ENCODE data around the gene COQ8B.

Gene COQ8B

GRCh38 chr19:40705362-40705651 lies 11.4 kb downstream of the COQ8B start:
- no peaks in the 10 kb centered on the region for H3K9me3 ChIP-seq (ENCODE audit: control insufficient read depth in 2 of 2, low read length in 2 of 2)
- no peak overlapping the region for H3K9ac ChIP-seq (ENCODE audit: low read depth in 1 of 2, low read length in 2 of 2)
- peaks cover 44 to 64% of the 10 kb centered on the region in 2 donors for H3K36me3 ChIP-seq (ENCODE audit: control insufficient read depth in 2 of 2, insufficient read depth in 2 of 2, low read length in 2 of 2)
- no peaks in the 10 kb centered on the region for H3K4me1 ChIP-seq (ENCODE audit: control insufficient read depth in 2 of 2, insufficient read depth in 2 of 2, low read length in 2 of 2)
- H3K27me3 ChIP-seq (ENCODE audit: control insufficient read depth in 2 of 2, insufficient read depth in 2 of 2, low read length in 2 of 2) = no peaks in the 10 kb centered on the region
- no peak overlapping the region for H3K4me3 ChIP-seq (ENCODE audit: low read length in 2 of 2)
- no peak overlapping the region for H3K27ac ChIP-seq (ENCODE audit: low read depth in 2 of 2, low read length in 2 of 2)

GRCh38 chr19:40704491-40705361 lies 12.0 kb downstream of the COQ8B start:
- H3K36me3 ChIP-seq (ENCODE audit: control insufficient read depth in 2 of 2, insufficient read depth in 2 of 2, low read length in 2 of 2) = peaks cover 46 to 64% of the 10 kb centered on the region in 2 donors
- no peak overlapping the region for H3K27ac ChIP-seq (ENCODE audit: low read depth in 2 of 2, low read length in 2 of 2)
- H3K27me3 ChIP-seq (ENCODE audit: control insufficient read depth in 2 of 2, insufficient read depth in 2 of 2, low read length in 2 of 2) = no peaks in the 10 kb centered on the region
- no peak overlapping the region for H3K4me3 ChIP-seq (ENCODE audit: low read length in 2 of 2)
- no peaks in the 10 kb centered on the region for H3K9me3 ChIP-seq (ENCODE audit: control insufficient read depth in 2 of 2, low read length in 2 of 2)
- no peaks in the 10 kb centered on the region for H3K4me1 ChIP-seq (ENCODE audit: control insufficient read depth in 2 of 2, insufficient read depth in 2 of 2, low read length in 2 of 2)
- H3K9ac ChIP-seq (ENCODE audit: low read depth in 1 of 2, low read length in 2 of 2) = no peak overlapping the region

- Histone ChIP-seq H3K36me3 (ENCODE audit: control insufficient read depth in 2 of 2, insufficient read depth in 2 of 2, low read length in 2 of 2) (peaks cover 43 to 55% of the 10 kb centered on the region in 2 donors), H3K4me3 (ENCODE audit: low read length in 2 of 2) (no peak overlapping the region), H3K9ac (ENCODE audit: low read depth in 1 of 2, low read length in 2 of 2) (no peak overlapping the region), H3K9me3 (ENCODE audit: control insufficient read depth in 2 of 2, low read length in 2 of 2) (no peaks in the 10 kb centered on the region), H3K27me3 (ENCODE audit: control insufficient read depth in 2 of 2, insufficient read depth in 2 of 2, low read length in 2 of 2) (no peaks in the 10 kb centered on the region), H3K27ac (ENCODE audit: low read depth in 2 of 2, low read length in 2 of 2) (no peak overlapping the region), H3K4me1 (ENCODE audit: control insufficient read depth in 2 of 2, insufficient read depth in 2 of 2, low read length in 2 of 2) (no peaks in the 10 kb centered on the region)
These were observed 13.5 kb downstream of the COQ8B start for GRCh38 chr19:40703029-40703755.

DNA sequence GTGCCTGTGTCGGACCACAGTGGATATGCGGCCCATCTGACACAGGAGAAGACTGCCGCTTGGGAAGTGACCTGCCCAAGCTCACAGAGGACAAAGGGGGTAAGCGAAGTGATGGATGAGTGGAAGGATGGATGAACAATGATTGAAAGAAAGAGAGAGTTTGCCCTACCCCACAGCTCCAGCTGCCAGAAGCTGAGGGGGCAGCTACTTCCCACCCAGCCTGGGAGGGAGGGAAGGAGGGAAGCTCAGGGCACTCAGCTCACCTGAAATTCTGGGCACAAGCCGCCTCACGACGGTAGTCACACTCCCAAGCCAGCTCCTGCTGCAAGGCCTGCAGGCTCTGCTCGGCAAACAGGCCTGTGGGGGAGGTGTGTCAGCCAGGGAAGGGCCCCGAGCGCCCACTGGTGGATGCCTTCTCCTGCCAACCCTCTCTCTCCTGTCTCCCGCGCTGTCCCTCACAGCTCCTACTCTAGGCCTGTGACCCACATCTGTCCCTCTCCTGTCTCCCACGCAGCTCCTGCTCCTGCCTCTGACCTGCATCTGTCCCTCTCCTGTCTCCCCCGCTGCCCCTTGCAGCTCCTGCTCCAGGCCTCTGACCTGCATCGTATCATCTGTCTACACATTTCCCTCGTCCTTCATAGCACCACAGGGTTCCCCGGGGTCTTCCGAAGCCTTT lies 14.2 kb downstream of the COQ8B start:
- no peaks in the 10 kb centered on the region for H3K4me1 ChIP-seq (ENCODE audit: control insufficient read depth in 2 of 2, insufficient read depth in 2 of 2, low read length in 2 of 2)
- H3K4me3 ChIP-seq (ENCODE audit: low read length in 2 of 2) = no peak overlapping the region
- no peak overlapping the region for H3K27ac ChIP-seq (ENCODE audit: low read depth in 2 of 2, low read length in 2 of 2)
- H3K9ac ChIP-seq (ENCODE audit: low read depth in 1 of 2, low read length in 2 of 2) = peak overlapping the region in 1 of 2 donors; percentile 6
- no peaks in the 10 kb centered on the region for H3K27me3 ChIP-seq (ENCODE audit: control insufficient read depth in 2 of 2, insufficient read depth in 2 of 2, low read length in 2 of 2)
- no peaks in the 10 kb centered on the region for H3K9me3 ChIP-seq (ENCODE audit: control insufficient read depth in 2 of 2, low read length in 2 of 2)
- H3K36me3 ChIP-seq (ENCODE audit: control insufficient read depth in 2 of 2, insufficient read depth in 2 of 2, low read length in 2 of 2) = peaks cover 40 to 49% of the 10 kb centered on the region in 2 donors

- Histone ChIP-seq H3K9ac (ENCODE audit: low read depth in 1 of 2, low read length in 2 of 2) (no peak overlapping the region), H3K4me3 (ENCODE audit: low read length in 2 of 2) (no peak overlapping the region), H3K27ac (ENCODE audit: low read depth in 2 of 2, low read length in 2 of 2) (no peak overlapping the region), H3K36me3 (ENCODE audit: control insufficient read depth in 2 of 2, insufficient read depth in 2 of 2, low read length in 2 of 2) (peaks cover 40 to 49% of the 10 kb centered on the region in 2 donors), H3K4me1 (ENCODE audit: control insufficient read depth in 2 of 2, insufficient read depth in 2 of 2, low read length in 2 of 2) (no peaks in the 10 kb centered on the region), H3K9me3 (ENCODE audit: control insufficient read depth in 2 of 2, low read length in 2 of 2) (no peaks in the 10 kb centered on the region), H3K27me3 (ENCODE audit: control insufficient read depth in 2 of 2, insufficient read depth in 2 of 2, low read length in 2 of 2) (no peaks in the 10 kb centered on the region)
These were observed 14.9 kb downstream of the COQ8B start for GRCh38 chr19:40701758-40702157.

DNA sequence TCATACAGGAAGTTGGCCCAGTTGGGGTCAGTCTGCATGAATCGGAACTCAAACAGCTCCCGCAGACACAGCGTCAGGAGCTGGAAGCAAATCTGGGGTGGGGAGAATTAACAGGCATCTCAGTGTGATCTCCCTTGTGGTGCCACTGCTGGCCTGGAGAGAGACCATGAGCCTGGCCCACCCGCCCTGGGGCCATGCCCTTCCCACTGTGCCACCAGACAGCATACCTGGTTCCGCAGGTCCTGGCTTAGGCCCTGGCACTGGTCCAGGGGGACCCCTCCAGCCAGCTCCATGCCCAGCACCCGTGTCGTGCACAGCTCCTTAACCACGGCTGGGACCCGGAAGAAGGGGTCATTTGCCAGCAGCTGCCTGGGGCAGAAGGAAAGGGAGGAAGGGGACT lies 16.6 kb downstream of the COQ8B start:
- Histone ChIP-seq H3K4me3 (ENCODE audit: low read length in 2 of 2) (no peak overlapping the region), H3K9ac (ENCODE audit: low read depth in 1 of 2, low read length in 2 of 2) (no peak overlapping the region), H3K9me3 (ENCODE audit: control insufficient read depth in 2 of 2, low read length in 2 of 2) (no peaks in the 10 kb centered on the region), H3K27ac (ENCODE audit: low read depth in 2 of 2, low read length in 2 of 2) (no peak overlapping the region), H3K4me1 (ENCODE audit: control insufficient read depth in 2 of 2, insufficient read depth in 2 of 2, low read length in 2 of 2) (no peaks in the 10 kb centered on the region), H3K36me3 (ENCODE audit: control insufficient read depth in 2 of 2, insufficient read depth in 2 of 2, low read length in 2 of 2) (peaks cover 38 to 42% of the 10 kb centered on the region in 2 donors), H3K27me3 (ENCODE audit: control insufficient read depth in 2 of 2, insufficient read depth in 2 of 2, low read length in 2 of 2) (no peaks in the 10 kb centered on the region)

GRCh38 chr19:40697007-40697406 lies 19.7 kb downstream of the COQ8B start:
- peaks cover 25 to 26% of the 10 kb centered on the region in 2 donors for H3K36me3 ChIP-seq (ENCODE audit: control insufficient read depth in 2 of 2, insufficient read depth in 2 of 2, low read length in 2 of 2)
- no peak overlapping the region for H3K4me3 ChIP-seq (ENCODE audit: low read length in 2 of 2)
- H3K9ac ChIP-seq (ENCODE audit: low read depth in 1 of 2, low read length in 2 of 2) = no peak overlapping the region
- H3K27ac ChIP-seq (ENCODE audit: low read depth in 2 of 2, low read length in 2 of 2) = no peak overlapping the region
- H3K27me3 ChIP-seq (ENCODE audit: control insufficient read depth in 2 of 2, insufficient read depth in 2 of 2, low read length in 2 of 2) = no peaks in the 10 kb centered on the region
- no peaks in the 10 kb centered on the region for H3K4me1 ChIP-seq (ENCODE audit: control insufficient read depth in 2 of 2, insufficient read depth in 2 of 2, low read length in 2 of 2)
- H3K9me3 ChIP-seq (ENCODE audit: control insufficient read depth in 2 of 2, low read length in 2 of 2) = no peaks in the 10 kb centered on the region

GRCh38 chr19:40695881-40696280 lies 20.8 kb downstream of the COQ8B start:
- H3K36me3 ChIP-seq (ENCODE audit: control insufficient read depth in 2 of 2, insufficient read depth in 2 of 2, low read length in 2 of 2) = peaks cover 19% of the 10 kb centered on the region in 2 donors

DNA sequence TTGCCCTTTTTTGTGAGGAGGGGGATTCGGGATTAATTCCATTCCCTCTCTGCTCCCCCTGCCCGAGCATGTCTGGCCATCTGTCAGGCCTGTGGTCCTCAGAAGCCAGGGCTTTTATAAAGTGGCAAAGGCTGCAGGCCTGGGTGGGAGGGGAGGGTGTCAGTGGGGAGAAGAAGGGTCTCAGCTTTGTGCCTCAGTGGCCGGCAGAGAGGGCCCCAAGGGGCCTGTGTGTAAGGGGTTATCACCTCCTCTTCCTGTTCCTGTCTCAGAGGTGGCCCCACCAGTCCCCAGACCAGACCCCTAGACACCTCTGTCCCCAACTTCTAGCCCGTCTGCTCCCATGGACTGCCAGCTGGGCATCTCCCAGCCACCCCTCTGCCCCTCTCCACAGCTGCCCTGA lies 22.8 kb downstream of the COQ8B start:
- no peaks in the 10 kb centered on the region for H3K9me3 ChIP-seq (ENCODE audit: control insufficient read depth in 2 of 2, low read length in 2 of 2)

More at GRCh38 chr19:40695881-40696280, 20.8 kb downstream of the COQ8B start:
- Histone ChIP-seq H3K27me3 (ENCODE audit: control insufficient read depth in 2 of 2, insufficient read depth in 2 of 2, low read length in 2 of 2) (no peaks in the 10 kb centered on the region), H3K9me3 (ENCODE audit: control insufficient read depth in 2 of 2, low read length in 2 of 2) (no peaks in the 10 kb centered on the region), H3K4me3 (ENCODE audit: low read length in 2 of 2) (no peak overlapping the region), H3K27ac (ENCODE audit: low read depth in 2 of 2, low read length in 2 of 2) (no peak overlapping the region), H3K9ac (ENCODE audit: low read depth in 1 of 2, low read length in 2 of 2) (no peak overlapping the region), H3K4me1 (ENCODE audit: control insufficient read depth in 2 of 2, insufficient read depth in 2 of 2, low read length in 2 of 2) (peaks cover 3 to 5% of the 10 kb centered on the region in 2 donors)

More for the DNA sequence above, 22.8 kb downstream of the COQ8B start:
- Histone ChIP-seq H3K4me3 (ENCODE audit: low read length in 2 of 2) (no peak overlapping the region), H3K4me1 (ENCODE audit: control insufficient read depth in 2 of 2, insufficient read depth in 2 of 2, low read length in 2 of 2) (peaks cover 7 to 14% of the 10 kb centered on the region in 2 donors), H3K27me3 (ENCODE audit: control insufficient read depth in 2 of 2, insufficient read depth in 2 of 2, low read length in 2 of 2) (no peaks in the 10 kb centered on the region), H3K9ac (ENCODE audit: low read depth in 1 of 2, low read length in 2 of 2) (no peak overlapping the region), H3K27ac (ENCODE audit: low read depth in 2 of 2, low read length in 2 of 2) (no peak overlapping the region), H3K36me3 (ENCODE audit: control insufficient read depth in 2 of 2, insufficient read depth in 2 of 2, low read length in 2 of 2) (peaks cover 13 to 14% of the 10 kb centered on the region in 2 donors)
